Activated naive CD8-positive, alpha-beta T cell (primary cell): ENCODE measurements around the gene RPP21.

Source experiments
- H3K27ac Mint-ChIP-seq: one replicate; pipeline ENCODE4 v1.8.0; 2021; ENCODE audit warnings: mixed read lengths
- H3K27me3 Mint-ChIP-seq: one replicate; pipeline ENCODE4 v1.8.0; 2021; ENCODE audit warnings: mixed read lengths
- H3K36me3 Mint-ChIP-seq: one replicate; pipeline ENCODE4 v1.8.0; 2021; ENCODE audit warnings: mixed read lengths
- H3K4me1 Mint-ChIP-seq: one replicate; pipeline ENCODE4 v1.8.0; 2021; ENCODE audit warnings: low read depth, mixed read lengths
- H3K4me3 Mint-ChIP-seq: one replicate; pipeline ENCODE4 v1.8.0; 2021; ENCODE audit warnings: mild to moderate bottlenecking, mixed read lengths
- H3K9me3 Mint-ChIP-seq: one replicate; pipeline ENCODE4 v1.8.0; 2021; ENCODE audit warnings: low read depth, mixed read lengths

The RPP21 gene

DNA sequence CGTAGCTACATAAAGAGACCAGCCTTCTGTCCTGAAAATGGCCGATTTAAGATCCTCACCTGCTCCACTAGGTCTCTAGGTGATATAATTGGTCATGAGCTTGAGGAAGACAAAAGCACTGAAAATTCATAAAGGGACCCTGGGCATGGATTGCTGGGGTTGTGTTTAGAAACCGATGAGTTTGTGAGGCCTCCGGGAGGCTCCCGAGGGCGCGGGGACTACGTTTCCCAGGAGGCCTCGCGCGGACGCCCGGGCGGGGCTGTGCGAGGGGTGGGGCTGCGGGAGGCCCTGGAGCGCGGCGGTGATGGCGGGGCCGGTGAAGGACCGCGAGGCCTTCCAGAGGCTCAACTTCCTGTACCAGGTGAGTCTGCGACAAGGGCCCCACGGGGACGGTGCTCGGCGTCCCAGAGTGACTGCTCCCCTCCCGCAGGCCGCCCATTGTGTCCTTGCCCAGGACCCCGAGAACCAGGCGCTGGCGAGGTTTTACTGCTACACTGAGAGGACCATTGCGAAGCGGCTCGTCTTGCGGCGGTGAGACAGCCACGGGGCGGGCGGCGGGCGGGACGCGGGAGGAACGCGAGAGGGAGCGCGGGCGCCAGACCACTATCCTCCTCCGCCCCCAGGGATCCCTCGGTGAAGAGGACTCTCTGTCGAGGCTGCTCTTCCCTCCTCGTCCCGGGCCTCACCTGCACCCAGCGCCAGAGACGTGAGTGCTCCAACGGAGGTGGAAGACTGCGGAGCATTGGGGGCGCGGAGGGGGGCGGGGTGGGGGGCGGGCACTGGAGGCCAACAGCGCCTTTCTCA, at the start of gene RPP21:
Gene RPP21, plus strand, starts transcription at position 289 of the 804 bp plus-strand sequence. Its CDS starts 16 bp downstream, at position 305.
- Mint-ChIP-seq H3K4me1 (peaks cover 28% of the 10 kb centered on the region), H3K27ac (peak within 1 kb of the TSS; percentile 91), H3K36me3 (peaks cover 7% of the 10 kb centered on the region), H3K27me3 (no peaks in the 10 kb centered on the region), H3K9me3 (no peaks in the 10 kb centered on the region), H3K4me3 (peak within 1 kb of the TSS; percentile 91)

DNA sequence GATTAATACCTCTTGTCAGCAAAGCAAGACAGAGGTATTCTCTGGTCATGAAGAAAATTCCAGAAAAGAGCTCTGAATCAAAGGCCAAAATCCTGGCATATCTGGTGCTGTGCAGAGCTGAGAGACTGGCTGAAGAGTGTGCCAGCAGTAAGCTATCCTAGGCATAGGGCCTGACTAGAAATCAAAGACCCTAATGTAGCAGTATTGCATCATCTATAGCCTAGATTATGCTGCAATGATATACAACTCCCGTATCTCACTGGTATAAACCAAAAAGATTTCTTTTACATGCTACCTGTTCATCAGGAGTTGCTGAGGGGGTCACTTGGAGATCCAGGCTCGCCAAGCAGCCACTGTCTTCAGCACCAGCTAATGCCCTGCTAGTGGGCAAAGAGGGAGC, 49.1 kb upstream of the RPP21 start:
- H3K36me3 Mint-ChIP-seq = peaks cover 22% of the 10 kb centered on the region
- H3K9me3 Mint-ChIP-seq = peaks cover 9% of the 10 kb centered on the region
- H3K27ac Mint-ChIP-seq = no peak overlapping the region
- H3K27me3 Mint-ChIP-seq = no peaks in the 10 kb centered on the region
- no peak overlapping the region for H3K4me3 Mint-ChIP-seq
- H3K4me1 Mint-ChIP-seq = peaks cover 3% of the 10 kb centered on the region

DNA sequence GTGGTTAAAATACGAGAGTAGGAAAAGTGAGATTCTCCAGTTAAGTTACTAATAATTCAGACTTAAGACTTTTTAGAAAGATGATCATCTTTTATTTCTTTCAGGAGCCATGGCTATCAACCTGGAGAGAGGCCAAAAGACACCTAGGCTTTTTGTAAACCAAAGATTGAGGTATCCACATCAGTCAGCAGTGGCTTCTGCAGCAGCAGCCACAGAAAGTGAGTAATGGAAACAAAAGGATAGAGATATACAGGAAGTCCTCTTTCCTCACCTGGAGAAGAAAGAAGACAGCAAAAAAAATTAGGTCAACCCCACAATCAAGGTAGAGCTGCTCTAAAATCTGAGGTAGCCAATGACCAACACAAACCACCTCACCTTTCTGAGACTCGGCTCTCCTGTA, 41.0 kb upstream of the RPP21 start:
- Mint-ChIP-seq H3K9me3 (peaks cover 6% of the 10 kb centered on the region), H3K4me3 (peak overlapping the region; percentile 42), H3K27me3 (no peaks in the 10 kb centered on the region), H3K4me1 (peaks cover 52% of the 10 kb centered on the region), H3K36me3 (peaks cover 40% of the 10 kb centered on the region), H3K27ac (peak overlapping the region; percentile 54)

DNA sequence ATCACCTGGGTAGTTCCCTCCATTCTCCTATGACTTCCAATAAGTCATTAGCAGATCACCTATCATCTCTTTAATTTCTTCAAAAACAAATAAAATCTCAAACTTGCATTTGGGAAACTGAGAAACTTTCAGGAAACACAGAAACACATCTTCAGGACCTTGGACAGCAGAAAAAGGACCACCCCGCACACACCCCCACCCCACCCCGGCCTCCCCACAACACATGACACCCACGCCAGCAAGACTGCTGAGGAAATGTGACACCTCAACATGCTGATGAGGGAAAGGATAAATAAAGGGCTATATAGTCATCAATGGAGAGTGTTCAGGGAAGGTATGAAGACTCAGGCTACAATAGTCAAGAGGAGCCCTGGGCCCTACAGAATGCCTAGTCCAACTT, 33.9 kb upstream of the RPP21 start:
- Mint-ChIP-seq H3K4me3 (no peak overlapping the region), H3K27me3 (no peaks in the 10 kb centered on the region), H3K9me3 (no peaks in the 10 kb centered on the region), H3K27ac (no peak overlapping the region), H3K4me1 (peaks cover 39% of the 10 kb centered on the region), H3K36me3 (peaks cover 33% of the 10 kb centered on the region)

DNA sequence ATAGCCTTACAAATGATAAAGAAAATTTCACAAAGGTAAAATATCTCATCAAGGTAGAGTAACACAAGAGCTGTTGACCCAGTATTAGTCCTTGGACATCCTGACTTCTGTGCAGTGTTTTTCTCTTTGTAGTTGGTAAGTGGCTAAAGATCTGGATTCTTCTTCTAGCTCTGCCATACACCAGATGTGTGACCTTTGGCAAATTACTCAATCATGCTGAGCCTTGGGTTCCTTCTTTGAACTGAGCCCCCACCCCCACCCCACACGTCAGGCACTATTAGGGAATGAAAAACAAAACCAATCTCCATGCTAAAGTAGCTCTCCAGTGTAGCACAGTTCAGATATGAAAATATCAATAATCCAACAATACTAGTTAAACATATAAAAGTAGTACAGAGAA, 33.3 kb upstream of the RPP21 start:
- Mint-ChIP-seq H3K27me3 (no peaks in the 10 kb centered on the region), H3K4me3 (no peak overlapping the region), H3K27ac (no peak overlapping the region), H3K9me3 (no peaks in the 10 kb centered on the region), H3K36me3 (peaks cover 36% of the 10 kb centered on the region), H3K4me1 (peaks cover 40% of the 10 kb centered on the region)

DNA sequence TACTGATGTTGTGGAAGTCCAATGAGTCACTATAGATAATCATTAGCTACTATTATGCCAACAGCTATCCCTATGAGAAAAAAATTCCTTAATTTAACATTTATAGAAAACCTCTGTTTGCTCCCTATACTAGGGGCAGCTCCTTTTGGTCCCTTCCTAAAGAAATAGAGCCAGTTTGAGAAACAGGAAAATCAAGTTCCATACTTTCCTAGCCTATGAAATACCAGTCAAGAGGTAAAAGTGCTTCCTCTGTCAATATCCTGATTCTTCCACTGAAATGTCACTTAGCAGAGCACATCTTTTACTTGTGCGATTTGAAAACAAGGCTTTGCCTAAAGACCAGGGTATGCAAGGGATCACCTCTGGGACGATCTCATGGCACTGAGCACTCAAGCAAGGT, 32.7 kb upstream of the RPP21 start:
- H3K36me3 Mint-ChIP-seq = peaks cover 32% of the 10 kb centered on the region
- H3K9me3 Mint-ChIP-seq = no peaks in the 10 kb centered on the region
- no peak overlapping the region for H3K27ac Mint-ChIP-seq
- no peaks in the 10 kb centered on the region for H3K27me3 Mint-ChIP-seq
- no peak overlapping the region for H3K4me3 Mint-ChIP-seq
- H3K4me1 Mint-ChIP-seq = peaks cover 37% of the 10 kb centered on the region

DNA sequence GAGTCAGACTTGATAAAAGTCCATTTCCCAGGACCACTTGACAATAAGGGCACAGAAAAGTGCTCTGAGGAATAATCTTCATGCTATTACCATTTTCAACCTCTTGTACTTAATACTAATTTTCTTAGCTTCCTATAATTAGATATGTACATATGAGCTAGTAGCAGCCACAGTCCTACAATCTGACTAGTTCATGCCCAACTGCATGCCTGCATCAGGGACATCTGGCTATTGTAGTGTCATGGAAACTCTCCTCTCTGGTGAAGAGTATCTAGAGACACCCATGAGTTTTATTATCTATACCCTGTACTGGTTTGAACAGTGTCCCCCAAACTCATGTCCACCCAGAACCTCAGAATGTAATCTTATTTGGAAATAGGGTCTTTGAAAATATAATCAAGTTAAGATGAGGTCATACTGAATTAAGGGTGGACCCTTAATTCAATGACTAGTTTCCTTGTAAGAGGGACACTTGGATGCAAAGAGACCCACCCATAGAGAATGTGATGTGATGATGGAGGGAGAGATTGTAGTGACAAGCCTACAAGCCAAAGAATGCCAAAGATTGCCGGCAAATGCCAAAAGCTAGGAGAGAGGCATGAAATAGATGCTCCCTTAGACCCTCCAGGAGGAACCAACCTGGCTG, 32.2 kb upstream of the RPP21 start:
- H3K9me3 Mint-ChIP-seq = no peaks in the 10 kb centered on the region
- no peaks in the 10 kb centered on the region for H3K27me3 Mint-ChIP-seq
- H3K4me1 Mint-ChIP-seq = peaks cover 37% of the 10 kb centered on the region
- H3K36me3 Mint-ChIP-seq = peaks cover 32% of the 10 kb centered on the region
- no peak overlapping the region for H3K27ac Mint-ChIP-seq
- no peak overlapping the region for H3K4me3 Mint-ChIP-seq

DNA sequence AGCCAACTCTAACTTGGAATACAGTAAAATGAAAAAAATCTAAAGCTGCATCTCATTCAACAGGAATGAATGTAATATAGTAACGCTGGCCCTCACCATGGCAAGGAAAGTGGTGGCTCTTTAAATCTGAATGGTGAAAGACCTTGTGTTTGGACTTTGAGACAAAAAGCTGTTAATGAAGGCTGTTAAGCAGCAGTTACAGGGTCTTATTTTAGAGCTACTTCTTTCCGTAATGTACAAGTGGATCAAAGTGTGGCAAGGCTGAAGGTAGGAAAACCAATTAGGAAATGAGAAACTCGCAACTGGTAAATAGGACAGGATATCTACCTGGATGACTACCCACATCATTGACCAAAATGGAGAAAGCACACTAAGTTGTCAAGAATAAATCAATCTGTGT, 29.8 kb upstream of the RPP21 start:
- Mint-ChIP-seq H3K9me3 (no peaks in the 10 kb centered on the region), H3K4me3 (no peak overlapping the region), H3K27me3 (no peaks in the 10 kb centered on the region), H3K36me3 (peaks cover 26% of the 10 kb centered on the region), H3K4me1 (peaks cover 47% of the 10 kb centered on the region), H3K27ac (no peak overlapping the region)

DNA sequence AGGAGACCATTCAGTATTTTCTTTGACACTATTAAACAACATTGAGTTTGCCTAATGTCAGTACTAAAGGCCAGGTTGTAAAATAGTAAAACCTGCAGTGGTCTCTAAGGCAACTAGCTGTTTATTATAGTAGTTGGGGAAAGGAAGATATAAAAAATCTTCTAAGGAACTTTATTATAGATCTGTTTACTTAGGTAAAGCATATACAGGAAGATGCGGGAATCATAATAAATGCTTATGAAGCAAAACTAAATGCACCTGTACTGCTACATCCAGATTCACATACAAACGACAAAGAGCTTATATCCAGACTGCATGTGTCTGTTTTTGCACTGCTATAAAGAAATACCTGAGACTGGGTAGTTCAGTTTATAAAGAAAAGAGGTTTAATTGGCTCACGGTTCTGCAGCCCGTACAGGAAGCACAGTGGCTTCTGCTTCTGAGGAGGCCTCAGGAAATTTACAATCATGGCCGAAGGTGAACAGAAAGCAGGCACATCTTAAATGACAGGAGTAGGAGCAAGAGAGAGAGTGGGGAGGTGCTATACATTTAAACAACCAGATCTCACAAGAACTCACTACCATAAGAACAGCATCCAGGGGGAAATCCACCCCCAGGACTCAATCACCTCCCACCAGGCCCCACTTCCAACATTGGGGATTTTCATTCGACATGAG, 26.9 kb upstream of the RPP21 start:
- Mint-ChIP-seq H3K4me3 (peak overlapping the region; percentile 66), H3K27me3 (no peaks in the 10 kb centered on the region), H3K4me1 (peaks cover 68% of the 10 kb centered on the region), H3K27ac (peak overlapping the region; percentile 52), H3K36me3 (peaks cover 23% of the 10 kb centered on the region), H3K9me3 (no peaks in the 10 kb centered on the region)

DNA sequence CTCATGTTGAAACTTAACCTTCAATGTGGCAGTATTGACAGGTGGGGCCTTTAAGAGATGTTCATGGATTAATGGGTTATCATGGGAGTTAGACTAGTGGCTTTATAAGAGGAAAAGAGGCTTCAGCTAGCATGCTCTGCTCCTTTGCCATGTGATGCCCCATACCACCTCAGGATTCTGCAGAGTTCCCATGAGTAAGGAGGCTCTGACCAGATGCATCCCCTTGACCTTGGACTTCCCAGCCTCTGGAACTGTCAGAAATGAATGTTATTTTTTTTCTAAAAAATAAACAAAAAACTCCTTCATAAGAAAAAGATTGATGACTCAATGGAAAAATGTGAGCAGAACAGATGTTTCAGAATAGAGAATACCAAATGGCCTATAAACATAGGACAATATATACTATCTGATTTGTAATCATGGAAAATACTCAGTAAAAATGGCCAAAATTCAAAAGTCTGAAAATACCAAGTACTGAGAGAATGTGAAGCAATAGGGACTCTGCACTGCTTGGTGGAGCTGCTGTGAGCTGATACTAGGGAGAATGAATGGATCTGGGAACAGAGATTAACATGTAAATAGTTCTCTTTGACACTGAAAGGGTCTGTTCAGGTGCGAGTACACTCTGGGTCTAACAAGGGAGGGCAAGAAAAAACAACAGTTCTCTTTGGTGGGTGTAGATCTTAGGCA, 25.7 kb upstream of the RPP21 start:
- H3K27me3 Mint-ChIP-seq = no peaks in the 10 kb centered on the region
- H3K4me3 Mint-ChIP-seq = peak overlapping the region; percentile 46
- H3K27ac Mint-ChIP-seq = peak overlapping the region; percentile 1
- H3K36me3 Mint-ChIP-seq = peaks cover 18% of the 10 kb centered on the region
- H3K9me3 Mint-ChIP-seq = no peaks in the 10 kb centered on the region
- peaks cover 79% of the 10 kb centered on the region for H3K4me1 Mint-ChIP-seq

DNA sequence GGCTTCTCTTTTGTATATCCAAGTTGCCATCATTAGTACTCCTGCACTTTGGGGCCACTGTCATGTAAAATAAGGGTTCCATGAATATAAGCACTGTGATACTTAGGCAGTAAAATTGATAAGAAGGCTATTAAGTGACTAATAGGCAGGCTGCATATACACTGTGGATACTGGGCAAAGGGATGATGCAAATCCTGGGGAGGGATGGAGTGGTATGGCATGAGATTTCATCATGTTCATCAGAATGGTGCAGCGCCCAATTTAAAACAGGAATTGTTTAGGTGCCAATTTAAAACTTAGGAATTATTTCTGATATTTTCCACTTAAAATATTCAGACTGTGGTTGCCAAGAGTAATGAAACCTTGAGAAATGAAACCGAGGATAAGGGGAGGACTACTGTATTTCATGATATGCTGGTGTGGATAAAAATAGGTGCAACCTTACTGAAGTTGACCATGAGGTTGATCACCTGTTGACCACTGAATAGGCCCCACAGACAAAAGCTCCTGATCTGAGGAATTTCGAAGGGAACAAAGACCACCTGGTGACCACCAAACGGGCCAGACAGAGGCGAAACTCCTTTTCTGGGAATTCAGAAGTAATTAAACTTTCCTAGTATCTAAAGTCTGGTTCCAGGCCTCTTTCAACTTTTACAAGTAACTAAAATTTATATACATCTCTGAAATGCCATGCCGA, 23.1 kb upstream of the RPP21 start:
- Mint-ChIP-seq H3K4me3 (peak overlapping the region; percentile 96), H3K27me3 (no peaks in the 10 kb centered on the region), H3K4me1 (peaks cover 78% of the 10 kb centered on the region), H3K9me3 (no peaks in the 10 kb centered on the region), H3K36me3 (peaks cover 9% of the 10 kb centered on the region), H3K27ac (peak overlapping the region; percentile 70)

DNA sequence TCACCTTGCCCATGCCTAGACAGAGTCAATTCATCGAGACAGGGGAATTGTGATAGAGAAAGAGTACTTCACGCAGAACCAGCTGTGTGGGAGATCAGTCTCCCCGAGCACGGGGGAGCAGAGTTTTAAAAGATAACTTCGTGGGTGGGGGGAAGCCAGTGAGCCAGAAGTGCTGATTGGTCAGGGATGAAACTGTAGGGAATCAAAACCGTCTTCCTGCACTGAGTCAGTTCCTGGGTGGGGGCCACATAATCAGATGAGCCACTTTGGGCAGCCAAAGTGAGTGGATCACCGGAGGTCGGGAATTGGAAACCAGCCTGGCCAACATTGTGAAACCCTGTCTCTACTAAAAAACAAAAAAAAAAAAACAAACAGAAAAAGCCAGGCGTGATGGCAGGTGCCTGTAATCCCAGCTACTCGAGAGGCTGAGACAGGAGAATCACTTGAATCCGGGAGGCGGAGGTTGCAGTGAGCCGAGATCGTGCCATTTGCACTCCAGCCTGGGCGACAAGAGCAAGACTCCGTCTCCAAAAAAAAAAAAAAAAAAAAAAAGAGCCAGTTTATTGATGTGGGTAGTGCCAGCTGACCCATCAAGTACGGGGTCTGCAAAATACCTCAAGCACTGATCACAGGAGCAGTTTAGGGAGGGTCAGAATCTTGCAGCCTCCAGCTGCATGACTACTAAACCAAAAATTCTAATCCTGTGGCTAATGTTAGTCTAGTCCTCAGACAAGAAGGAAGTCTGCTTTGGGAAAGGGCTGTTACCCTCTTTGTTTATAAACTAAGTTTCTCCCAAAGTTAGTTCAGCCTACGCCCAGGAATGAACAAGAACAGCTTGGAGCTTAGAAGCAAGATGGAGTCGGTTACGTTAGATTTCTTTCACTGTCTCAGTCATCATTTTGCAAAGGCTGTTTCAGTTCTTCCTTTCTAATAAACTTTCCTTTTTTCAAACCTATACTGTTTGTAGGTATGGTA, 22.1 kb upstream of the RPP21 start:
- H3K36me3 Mint-ChIP-seq = peaks cover 9% of the 10 kb centered on the region
- H3K4me1 Mint-ChIP-seq = peaks cover 79% of the 10 kb centered on the region
- H3K4me3 Mint-ChIP-seq = peak overlapping the region; percentile 96
- no peaks in the 10 kb centered on the region for H3K9me3 Mint-ChIP-seq
- H3K27me3 Mint-ChIP-seq = no peaks in the 10 kb centered on the region
- peak overlapping the region; percentile 70 for H3K27ac Mint-ChIP-seq

DNA sequence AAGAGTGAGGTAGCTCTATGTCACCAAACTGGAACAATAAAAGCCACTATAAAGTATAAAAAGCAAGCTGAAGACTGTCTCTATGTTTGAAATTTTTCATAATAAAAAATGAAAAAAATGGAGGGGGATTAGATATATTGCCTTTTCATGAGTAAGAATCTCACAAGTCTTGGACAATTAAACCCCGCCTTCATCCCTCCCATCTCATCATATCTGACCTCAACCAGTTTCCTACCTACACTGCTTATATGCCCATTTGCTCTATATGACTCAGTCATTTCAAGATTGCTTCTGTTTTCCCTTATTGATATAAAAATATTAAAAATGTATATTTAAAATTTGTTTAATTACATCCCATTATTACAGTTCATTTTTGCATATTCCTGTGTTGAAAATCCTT, 21.1 kb upstream of the RPP21 start:
- Mint-ChIP-seq H3K27ac (peak overlapping the region; percentile 58), H3K4me1 (peaks cover 78% of the 10 kb centered on the region), H3K27me3 (no peaks in the 10 kb centered on the region), H3K36me3 (peaks cover 6% of the 10 kb centered on the region), H3K9me3 (no peaks in the 10 kb centered on the region), H3K4me3 (peak overlapping the region; percentile 96)
